Dendritic cell treated with granulocyte-macrophage colony-stimulating factor and Interleukin-4, amounts not matched to agents 40 ng/mL and 50 ng/mL, for 4 days (primary cell): Measurements from ENCODE around the gene EHD4.

Experiments used
- H3K27ac Mint-ChIP-seq: one replicate; pipeline ENCODE4 v1.8.0; 2022; ENCODE audit warnings: mild to moderate bottlenecking, mixed read lengths
- H3K27me3 Mint-ChIP-seq: one replicate; pipeline ENCODE4 v1.8.0; 2022; ENCODE audit warnings: mild to moderate bottlenecking, mixed read lengths
- H3K36me3 Mint-ChIP-seq: one replicate; pipeline ENCODE4 v1.8.0; 2022; ENCODE audit warnings: low read depth, mixed read lengths
- H3K4me1 Mint-ChIP-seq: one replicate; pipeline ENCODE4 v1.8.0; 2022; ENCODE audit warnings: low read depth, mixed read lengths
- H3K4me3 Mint-ChIP-seq: one replicate; pipeline ENCODE4 v1.8.0; 2022; ENCODE audit warnings: mild to moderate bottlenecking, moderate library complexity, mixed read lengths
- H3K9me3 Mint-ChIP-seq: one replicate; pipeline ENCODE4 v1.8.0; 2022; ENCODE audit warnings: mixed read lengths
- intact Hi-C: fragments of 100-400 bp; cut with micrococcal nuclease; formaldehyde crosslinking; loops from one replicate; pipeline ENCODE4 v1.15.0; 2022

Gene EHD4

GRCh38 chr15:41886741-41887140, 85.6 kb downstream of the EHD4 start:
- peak overlapping the region; percentile 22 for H3K27ac Mint-ChIP-seq
- peaks cover 12% of the 10 kb centered on the region for H3K27me3 Mint-ChIP-seq
- H3K9me3 Mint-ChIP-seq, result no peaks in the 10 kb centered on the region
- H3K4me1 Mint-ChIP-seq, result peaks cover 26% of the 10 kb centered on the region
- peaks cover 25% of the 10 kb centered on the region for H3K36me3 Mint-ChIP-seq
- intact Hi-C loops, result no loop called here
- H3K4me3 Mint-ChIP-seq, result no peak overlapping the region

- no peaks in the 10 kb centered on the region for H3K9me3 Mint-ChIP-seq
- no peak overlapping the region for H3K4me3 Mint-ChIP-seq
- intact Hi-C loops, result no loop called here
- H3K4me1 Mint-ChIP-seq, result peaks cover 32% of the 10 kb centered on the region
- peaks cover 32% of the 10 kb centered on the region for H3K36me3 Mint-ChIP-seq
- no peak overlapping the region for H3K27ac Mint-ChIP-seq
- peaks cover 21% of the 10 kb centered on the region for H3K27me3 Mint-ChIP-seq
Measured at GRCh38 chr15:41885841-41886240, 86.5 kb downstream of the EHD4 start.

- Mint-ChIP-seq H3K9me3 (no peaks in the 10 kb centered on the region), H3K4me3 (no peak overlapping the region), H3K27ac (no peak overlapping the region), H3K27me3 (peaks cover 26% of the 10 kb centered on the region), H3K4me1 (peaks cover 32% of the 10 kb centered on the region), H3K36me3 (peaks cover 37% of the 10 kb centered on the region)
- intact Hi-C loops, result no loop called here
Measured at GRCh38 chr15:41885321-41885720, 87.0 kb downstream of the EHD4 start.

GRCh38 chr15:41884458-41884857, 87.9 kb downstream of the EHD4 start:
- peaks cover 42% of the 10 kb centered on the region for H3K36me3 Mint-ChIP-seq

GRCh38 chr15:41883484-41883825, 88.9 kb downstream of the EHD4 start:
- intact Hi-C loops, result no loop called here
- H3K4me3 Mint-ChIP-seq, result no peak overlapping the region
- H3K36me3 Mint-ChIP-seq, result peaks cover 47% of the 10 kb centered on the region
- H3K27ac Mint-ChIP-seq, result no peak overlapping the region
- peaks cover 36% of the 10 kb centered on the region for H3K27me3 Mint-ChIP-seq
- peaks cover 22% of the 10 kb centered on the region for H3K4me1 Mint-ChIP-seq
- no peaks in the 10 kb centered on the region for H3K9me3 Mint-ChIP-seq

More at GRCh38 chr15:41884458-41884857, 87.9 kb downstream of the EHD4 start:
- Mint-ChIP-seq H3K4me3 (no peak overlapping the region), H3K27ac (no peak overlapping the region), H3K9me3 (no peaks in the 10 kb centered on the region), H3K4me1 (peaks cover 32% of the 10 kb centered on the region), H3K27me3 (peaks cover 32% of the 10 kb centered on the region)
- intact Hi-C loops, result no loop called here

- H3K4me3 Mint-ChIP-seq, result no peak overlapping the region
- H3K27me3 Mint-ChIP-seq, result peaks cover 36% of the 10 kb centered on the region
- H3K36me3 Mint-ChIP-seq, result peaks cover 47% of the 10 kb centered on the region
- peaks cover 20% of the 10 kb centered on the region for H3K4me1 Mint-ChIP-seq
- intact Hi-C loops, result no loop called here
- H3K9me3 Mint-ChIP-seq, result no peaks in the 10 kb centered on the region
- H3K27ac Mint-ChIP-seq, result no peak overlapping the region
Measured at GRCh38 chr15:41882689-41883483, 89.5 kb downstream of the EHD4 start.

- no peaks in the 10 kb centered on the region for H3K9me3 Mint-ChIP-seq
- H3K4me1 Mint-ChIP-seq, result peaks cover 20% of the 10 kb centered on the region
- H3K27ac Mint-ChIP-seq, result no peak overlapping the region
- peaks cover 36% of the 10 kb centered on the region for H3K27me3 Mint-ChIP-seq
- H3K4me3 Mint-ChIP-seq, result no peak overlapping the region
- intact Hi-C loops, result no loop called here
- peaks cover 40% of the 10 kb centered on the region for H3K36me3 Mint-ChIP-seq
Measured at GRCh38 chr15:41881920-41882688, 90.3 kb downstream of the EHD4 start.

- intact Hi-C loops, result no loop called here
- H3K4me1 Mint-ChIP-seq, result peaks cover 20% of the 10 kb centered on the region
- H3K9me3 Mint-ChIP-seq, result no peaks in the 10 kb centered on the region
- H3K27ac Mint-ChIP-seq, result no peak overlapping the region
- no peak overlapping the region for H3K4me3 Mint-ChIP-seq
- peaks cover 34% of the 10 kb centered on the region for H3K36me3 Mint-ChIP-seq
- peaks cover 36% of the 10 kb centered on the region for H3K27me3 Mint-ChIP-seq
Measured at GRCh38 chr15:41881550-41881919, 90.8 kb downstream of the EHD4 start.

GRCh38 chr15:41881086-41881485, 91.3 kb downstream of the EHD4 start:
- Mint-ChIP-seq H3K27me3 (peaks cover 36% of the 10 kb centered on the region), H3K36me3 (peaks cover 31% of the 10 kb centered on the region), H3K4me3 (no peak overlapping the region), H3K27ac (no peak overlapping the region), H3K9me3 (no peaks in the 10 kb centered on the region), H3K4me1 (peaks cover 20% of the 10 kb centered on the region)
- intact Hi-C loops, result no loop called here

GRCh38 chr15:41880156-41880877, 92.0 kb downstream of the EHD4 start:
- H3K36me3 Mint-ChIP-seq, result peaks cover 23% of the 10 kb centered on the region
- H3K27ac Mint-ChIP-seq, result no peak overlapping the region
- intact Hi-C loops, result no loop called here
- H3K9me3 Mint-ChIP-seq, result no peaks in the 10 kb centered on the region
- H3K27me3 Mint-ChIP-seq, result peaks cover 36% of the 10 kb centered on the region
- peaks cover 20% of the 10 kb centered on the region for H3K4me1 Mint-ChIP-seq
- H3K4me3 Mint-ChIP-seq, result no peak overlapping the region

GRCh38 chr15:41879321-41879845, 93.0 kb downstream of the EHD4 start:
- intact Hi-C loops, result no loop called here
- H3K27ac Mint-ChIP-seq, result no peak overlapping the region
- H3K4me3 Mint-ChIP-seq, result no peak overlapping the region
- H3K9me3 Mint-ChIP-seq, result no peaks in the 10 kb centered on the region
- H3K4me1 Mint-ChIP-seq, result peaks cover 20% of the 10 kb centered on the region
- H3K36me3 Mint-ChIP-seq, result peaks cover 22% of the 10 kb centered on the region
- peaks cover 36% of the 10 kb centered on the region for H3K27me3 Mint-ChIP-seq

GRCh38 chr15:41878355-41878699, 94.0 kb downstream of the EHD4 start:
- Mint-ChIP-seq H3K9me3 (no peaks in the 10 kb centered on the region), H3K4me1 (peaks cover 17% of the 10 kb centered on the region), H3K27ac (no peak overlapping the region), H3K27me3 (peaks cover 38% of the 10 kb centered on the region), H3K36me3 (peaks cover 22% of the 10 kb centered on the region), H3K4me3 (no peak overlapping the region)
- intact Hi-C loops, result no loop called here

- Mint-ChIP-seq H3K9me3 (no peaks in the 10 kb centered on the region), H3K36me3 (peaks cover 22% of the 10 kb centered on the region), H3K27me3 (peaks cover 36% of the 10 kb centered on the region), H3K4me3 (no peak overlapping the region), H3K4me1 (peaks cover 13% of the 10 kb centered on the region), H3K27ac (no peak overlapping the region)
- intact Hi-C loops, result no loop called here
Measured at GRCh38 chr15:41877631-41878354, 94.6 kb downstream of the EHD4 start.
